Measurements from ENCODE around the gene PIK3AP1.
A peak's percentile ranks its signal among the peaks of the same experiment; 100 is the strongest.
"Not testable (repeated sequence)": the region's sequence is repeated elsewhere in the genome, so short reads cannot be mapped to it uniquely, and the experiment has no call there.

Gene PIK3AP1

DNA sequence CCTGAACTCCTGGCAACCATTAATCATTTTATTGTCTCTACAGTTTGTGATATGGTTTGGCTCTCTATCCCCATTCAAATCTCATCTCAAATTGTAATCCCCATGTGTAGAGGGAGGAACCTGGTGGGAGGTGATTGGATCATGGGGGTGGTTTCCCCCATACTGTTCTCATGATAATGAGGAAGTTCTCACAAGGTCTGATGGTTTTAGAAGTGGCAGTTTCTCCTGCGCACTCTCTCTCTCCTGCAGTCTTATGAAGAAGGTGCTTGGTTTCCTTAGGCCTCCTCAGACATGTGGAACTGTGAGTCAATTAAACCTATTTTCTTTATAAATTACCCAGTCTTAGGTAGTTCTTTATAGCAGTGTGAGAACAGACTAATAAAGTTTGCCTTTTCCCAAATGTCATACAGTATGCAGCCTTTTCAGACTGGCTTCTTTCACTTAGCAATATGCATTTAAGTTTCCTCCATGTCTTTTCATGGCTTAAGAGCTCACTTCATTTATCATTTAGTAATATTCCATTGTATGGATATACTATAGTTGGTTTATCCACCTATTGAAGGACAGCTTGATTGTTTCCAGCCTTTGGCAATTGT, 17.1 kb upstream of the PIK3AP1 start:
- DNase-seq (ENCODE audit: extremely low read depth in 1 of 2, low read depth in 1 of 2), result not testable (repeated sequence)

DNA sequence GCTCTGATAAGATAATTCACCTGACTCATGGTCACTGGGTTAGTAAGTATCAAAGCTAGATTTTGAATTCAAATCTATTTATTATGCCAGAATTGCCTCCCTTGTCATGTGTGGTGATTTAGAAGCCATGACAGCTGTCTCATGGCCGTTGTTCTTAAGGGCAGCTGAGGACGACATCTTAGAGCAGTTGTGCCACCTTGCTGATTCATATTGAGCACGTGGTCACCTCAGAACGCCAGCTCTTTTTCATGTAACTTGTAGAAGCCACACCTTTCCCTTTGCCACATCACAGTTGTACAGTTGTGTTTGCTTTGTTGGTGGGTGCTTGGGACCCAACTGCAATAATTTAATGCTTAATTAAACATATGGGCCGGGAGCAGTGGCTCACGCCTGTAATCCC, 4.3 kb upstream of the PIK3AP1 start:
- DNase-seq (ENCODE audit: extremely low read depth in 1 of 2, low read depth in 1 of 2), result no peak

DNA sequence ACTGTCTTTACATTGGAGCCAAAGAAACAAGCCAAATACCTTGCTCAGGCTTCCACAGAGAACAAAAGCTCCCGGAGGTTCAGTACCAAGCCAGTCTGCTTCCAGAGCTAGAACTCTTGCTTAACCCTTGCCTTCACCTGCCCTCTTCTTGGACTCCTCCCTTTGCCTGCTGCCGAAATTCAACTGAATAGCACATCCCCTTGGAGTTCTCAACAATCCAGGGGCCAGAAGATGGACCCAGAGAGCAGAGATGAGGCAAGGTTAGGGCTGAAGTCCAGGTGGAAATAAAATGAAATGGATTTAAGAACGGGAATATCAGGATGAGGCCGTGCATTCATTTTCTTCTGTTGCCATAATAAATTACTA, 876 bp upstream of the PIK3AP1 start:
- DNase-seq (ENCODE audit: extremely low read depth in 1 of 2, low read depth in 1 of 2), result no peak

DNA sequence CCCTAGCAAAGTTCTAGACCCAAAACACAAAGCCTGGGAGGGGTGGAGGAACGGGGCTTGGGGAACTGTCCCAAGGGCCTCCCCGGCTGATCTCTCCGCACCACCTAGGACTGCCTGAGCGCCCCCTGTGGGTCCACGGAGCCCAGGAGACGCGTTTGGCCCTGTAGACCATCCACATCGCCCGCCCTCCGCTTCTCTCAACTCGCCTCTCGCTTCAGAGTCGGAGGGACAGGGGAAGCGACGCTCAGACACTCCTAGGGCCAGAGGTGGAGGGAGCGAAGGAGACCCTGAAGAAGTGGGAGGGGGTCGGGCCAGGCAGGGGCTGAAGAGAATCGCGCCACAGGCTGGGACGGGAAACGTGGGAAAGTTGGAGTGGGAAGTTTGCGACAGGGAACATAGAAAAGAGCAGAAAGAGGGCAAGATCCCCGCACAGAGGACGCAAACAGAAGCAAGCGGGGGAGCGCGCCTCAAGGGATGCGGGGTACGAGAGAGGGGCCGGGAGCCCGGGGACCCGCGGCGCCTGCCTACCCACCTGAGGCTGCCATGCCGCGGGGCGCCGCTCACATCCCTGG, 378 bp downstream of the PIK3AP1 start:
- peak; percentile 28 to 53 for DNase-seq (ENCODE audit: extremely low read depth in 1 of 2, low read depth in 1 of 2)

DNA sequence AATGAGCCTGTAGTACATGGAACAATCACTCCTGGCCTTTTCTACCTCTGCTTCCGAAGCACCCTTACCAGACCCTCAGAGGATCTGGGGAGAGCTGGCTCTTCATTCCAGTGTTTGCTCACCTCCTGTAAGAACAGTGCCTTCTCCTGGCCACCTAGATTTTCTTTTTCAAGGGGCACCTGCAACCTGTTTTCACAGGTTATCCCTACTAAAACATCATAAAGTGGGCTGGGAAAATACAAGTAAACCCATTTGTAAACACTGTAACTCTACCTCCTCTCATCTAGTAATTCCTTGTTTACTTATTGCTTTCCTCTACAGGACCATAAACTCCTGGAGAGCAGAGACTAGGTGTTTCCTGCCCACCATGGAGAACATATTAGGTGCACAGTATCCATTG, 1.1 kb downstream of the PIK3AP1 start:
- no peak for DNase-seq (ENCODE audit: extremely low read depth in 1 of 2, low read depth in 1 of 2)

DNA sequence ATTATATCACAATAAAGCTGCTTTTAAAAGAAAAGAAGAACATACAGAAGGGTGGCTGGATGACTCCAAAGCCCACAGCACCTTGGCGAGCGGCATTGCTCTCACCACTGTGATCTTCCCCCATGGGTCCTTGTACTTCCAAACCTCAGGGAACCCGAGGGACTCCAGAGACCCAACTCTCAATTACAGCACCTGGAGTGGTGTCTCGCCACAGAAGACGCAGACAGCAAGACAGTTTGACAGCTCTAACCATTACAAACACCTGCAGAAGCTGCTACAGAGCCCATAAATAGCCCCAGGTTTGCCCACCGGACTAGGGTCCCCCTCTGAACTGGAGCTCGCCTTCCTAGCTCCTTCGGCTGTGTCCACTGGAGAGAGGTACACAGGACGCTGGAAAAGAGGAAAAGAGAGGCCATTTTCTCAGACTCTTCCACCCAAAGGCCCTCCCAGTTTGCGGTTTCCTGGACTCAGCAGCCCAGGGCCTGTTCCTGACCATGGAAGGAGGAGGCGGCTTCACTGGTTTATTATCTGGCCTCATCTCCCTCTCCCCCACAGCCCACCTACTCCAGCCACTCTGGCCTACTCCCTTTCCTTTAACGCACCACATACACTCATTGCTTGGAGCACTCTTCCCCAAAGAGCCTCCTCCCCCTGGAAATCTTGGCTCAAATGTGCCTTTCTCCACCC, 1.9 kb downstream of the PIK3AP1 start:
- DNase-seq (ENCODE audit: extremely low read depth in 1 of 2, low read depth in 1 of 2), result no peak

DNA sequence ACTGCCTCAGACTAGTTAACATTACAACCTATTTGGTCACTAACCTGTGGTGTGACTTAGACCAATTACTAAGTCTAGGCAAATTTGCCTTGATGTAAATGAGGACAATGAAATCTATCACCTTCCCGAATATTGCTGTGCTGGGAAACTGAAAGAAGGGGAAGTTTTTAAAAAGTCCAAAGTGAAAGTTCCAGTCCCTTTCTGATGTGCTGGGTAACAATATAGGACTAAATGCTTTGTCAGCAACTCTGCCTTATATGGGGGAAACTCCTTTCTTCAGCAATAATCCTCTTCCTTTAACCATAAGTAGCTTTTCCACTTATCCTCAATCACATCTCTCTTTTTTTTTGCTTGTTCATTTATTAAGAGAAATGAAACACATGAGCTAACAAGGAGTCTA, 3.9 kb downstream of the PIK3AP1 start:
- no peak for DNase-seq (ENCODE audit: extremely low read depth in 1 of 2, low read depth in 1 of 2)

DNA sequence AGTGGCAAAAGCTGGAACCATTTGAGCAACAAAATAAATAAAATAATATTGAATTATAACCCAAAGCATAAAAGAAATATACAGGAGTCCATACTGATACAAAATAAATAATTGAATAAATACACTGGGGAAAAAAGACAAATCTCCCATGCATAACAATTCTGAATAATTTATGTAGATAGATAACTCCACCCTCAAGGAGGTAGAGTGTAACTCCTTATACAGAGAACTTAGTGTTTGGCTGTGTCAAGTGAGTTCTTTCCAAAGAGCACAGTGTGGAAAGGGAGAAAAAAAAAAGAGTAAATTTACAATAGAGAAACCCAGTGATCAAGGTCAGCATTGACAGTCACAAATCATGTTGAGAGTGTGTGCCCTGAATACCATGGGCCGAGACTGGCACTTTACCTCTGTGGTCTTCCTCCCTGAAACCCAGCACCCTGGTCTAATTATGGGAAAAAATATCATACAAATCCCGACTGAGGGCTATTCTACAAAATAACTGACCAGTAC, 5.5 kb downstream of the PIK3AP1 start:
- DNase-seq (ENCODE audit: extremely low read depth in 1 of 2, low read depth in 1 of 2), result no peak

DNA sequence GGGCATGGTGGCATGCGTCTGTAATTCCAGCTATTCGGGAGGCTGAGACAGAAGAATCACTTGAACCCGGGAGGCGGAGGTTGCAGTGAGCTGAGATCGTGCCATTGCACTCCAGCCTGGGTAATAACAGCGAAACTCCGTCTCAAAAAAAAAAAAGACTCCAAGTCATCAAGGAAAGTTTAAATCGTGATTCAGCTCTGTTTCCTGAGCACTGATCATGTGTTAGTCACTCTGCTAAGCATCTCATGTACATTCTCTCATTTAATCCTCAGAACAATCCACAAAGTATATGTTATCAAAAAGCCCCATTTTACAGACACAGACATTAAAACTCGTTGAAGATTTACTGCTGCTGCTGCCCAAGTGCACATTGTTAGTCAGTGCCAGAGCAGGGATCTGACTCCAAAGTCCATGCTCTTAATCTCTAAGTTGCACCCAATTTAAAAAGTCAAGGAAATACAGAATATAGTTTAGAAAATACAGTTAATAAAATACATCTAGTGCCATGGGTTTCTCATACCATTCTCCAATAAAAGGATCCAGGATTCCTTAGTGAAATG, 6.2 kb downstream of the PIK3AP1 start:
- DNase-seq (ENCODE audit: extremely low read depth in 1 of 2, low read depth in 1 of 2), result no peak

DNA sequence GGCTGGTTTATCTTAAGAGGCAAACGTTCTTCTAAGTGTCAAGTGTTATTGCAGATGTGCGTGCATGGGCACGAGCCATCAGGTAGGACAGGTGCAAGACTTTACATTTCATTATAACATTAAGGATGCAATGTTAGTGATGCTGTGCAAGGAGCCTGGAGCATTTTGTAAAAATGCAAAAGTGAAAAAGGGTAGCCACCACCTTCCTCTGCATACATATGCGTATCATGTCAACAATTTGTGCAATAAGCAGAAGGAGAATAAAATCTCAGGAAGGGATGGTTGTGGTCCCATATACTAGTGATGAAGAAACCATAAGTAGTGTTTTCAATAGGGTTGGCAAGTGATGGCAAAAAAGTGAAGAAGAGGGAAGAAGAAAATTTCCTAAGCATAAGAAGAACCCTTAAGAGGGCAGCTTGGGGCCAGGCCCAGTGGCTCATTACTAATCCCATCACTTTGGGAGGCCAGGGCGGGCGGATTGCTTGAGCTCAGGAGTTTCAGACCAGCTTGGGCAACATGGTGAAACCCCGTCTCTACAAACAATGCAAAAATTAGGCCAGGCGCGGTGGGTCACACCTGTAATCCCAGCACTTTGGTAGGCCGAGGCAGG, 7.5 kb downstream of the PIK3AP1 start:
- no peak for DNase-seq (ENCODE audit: extremely low read depth in 1 of 2, low read depth in 1 of 2)

DNA sequence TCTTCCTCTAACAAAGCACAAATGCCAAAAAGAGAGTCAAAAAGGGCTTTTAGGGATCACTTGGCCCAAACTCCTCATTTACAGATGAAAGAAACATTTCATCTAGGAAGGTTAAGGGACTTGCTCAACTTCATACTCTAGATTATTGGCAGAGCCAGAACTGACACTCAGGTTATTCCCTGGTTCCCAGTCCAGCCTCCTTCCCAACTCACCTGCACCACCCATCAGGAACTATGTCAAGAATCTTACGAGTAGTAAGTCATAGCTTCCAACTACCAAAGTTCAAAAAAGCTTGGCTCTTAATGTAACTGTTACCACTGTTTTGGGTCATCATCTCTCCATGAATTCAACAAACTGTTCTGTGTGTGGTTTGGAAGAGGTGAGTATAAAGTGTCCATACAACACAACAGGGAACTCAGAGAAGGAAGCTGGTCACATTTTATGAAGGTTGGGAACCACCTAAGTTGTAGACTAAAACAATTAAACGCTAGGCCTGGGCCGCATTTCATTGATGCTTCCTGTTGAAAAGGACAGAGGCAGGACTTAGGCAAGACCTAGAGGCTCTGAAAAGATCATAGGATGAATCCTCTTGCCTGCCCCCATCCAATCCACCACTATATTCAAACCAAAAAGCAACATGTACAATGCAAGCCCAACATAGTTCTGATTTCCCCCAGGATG, 9.1 kb downstream of the PIK3AP1 start:
- no peak for DNase-seq (ENCODE audit: extremely low read depth in 1 of 2, low read depth in 1 of 2)

DNA sequence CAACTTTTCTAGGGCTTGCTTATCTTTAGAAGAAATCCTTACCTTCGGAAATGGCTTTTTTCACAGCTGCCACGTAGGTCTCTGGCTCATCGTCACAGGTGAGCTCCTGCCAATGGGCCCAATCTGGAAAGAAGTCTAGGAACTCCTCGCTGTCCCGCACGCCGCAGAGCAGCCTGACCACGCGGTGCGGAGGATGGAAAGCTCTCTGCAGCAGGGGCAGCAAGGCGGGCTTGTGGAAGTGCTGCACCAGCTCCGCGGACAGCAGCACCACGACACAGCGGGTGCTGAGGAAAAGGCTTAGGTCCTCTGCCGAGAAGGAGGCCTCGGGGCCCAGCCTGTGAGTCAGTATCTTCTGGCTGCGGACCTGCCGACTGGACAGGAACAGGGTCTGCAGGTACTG, 10.8 kb downstream of the PIK3AP1 start:
- DNase-seq (ENCODE audit: extremely low read depth in 1 of 2, low read depth in 1 of 2), result no peak

DNA sequence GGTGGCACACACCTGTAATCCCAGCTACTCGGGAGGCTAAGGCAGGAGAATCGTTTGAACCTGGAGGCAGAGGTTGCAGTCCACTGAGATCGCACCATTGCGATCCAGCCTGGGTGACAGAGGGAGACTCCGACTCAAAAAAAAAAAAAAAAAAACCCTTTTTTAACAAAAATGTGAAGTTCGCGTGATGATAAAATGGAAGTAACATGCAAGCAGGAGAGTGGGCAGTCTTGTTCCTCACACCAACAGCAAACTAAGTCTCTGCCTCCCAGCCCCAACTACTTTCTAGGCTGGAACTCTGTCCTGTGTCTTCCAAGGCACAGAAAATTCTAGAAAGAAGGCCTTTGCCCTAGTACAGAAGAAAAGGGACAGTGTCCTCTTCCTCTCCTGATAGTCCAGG, 11.3 kb downstream of the PIK3AP1 start:
- no peak for DNase-seq (ENCODE audit: extremely low read depth in 1 of 2, low read depth in 1 of 2)

DNA sequence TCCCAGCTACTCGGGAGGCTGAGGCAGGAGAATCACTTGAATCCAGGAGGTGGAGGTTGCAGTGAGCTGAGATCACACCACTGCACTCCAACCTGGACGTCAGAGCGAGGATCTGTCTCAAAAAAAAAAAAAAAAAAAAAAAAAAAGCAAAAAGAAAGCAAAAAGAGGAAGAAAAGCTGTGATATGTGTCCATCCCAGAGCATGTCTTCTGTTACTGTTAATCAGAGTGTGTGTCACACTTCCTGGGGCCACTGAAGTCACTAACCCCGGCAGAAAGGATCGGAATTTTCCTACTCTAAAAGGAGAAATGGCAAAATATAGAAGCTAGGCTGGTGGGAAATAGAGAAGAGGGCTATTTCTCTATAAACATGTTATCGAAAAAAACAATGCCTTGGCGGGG, 11.9 kb downstream of the PIK3AP1 start:
- no peak for DNase-seq (ENCODE audit: extremely low read depth in 1 of 2, low read depth in 1 of 2)

DNA sequence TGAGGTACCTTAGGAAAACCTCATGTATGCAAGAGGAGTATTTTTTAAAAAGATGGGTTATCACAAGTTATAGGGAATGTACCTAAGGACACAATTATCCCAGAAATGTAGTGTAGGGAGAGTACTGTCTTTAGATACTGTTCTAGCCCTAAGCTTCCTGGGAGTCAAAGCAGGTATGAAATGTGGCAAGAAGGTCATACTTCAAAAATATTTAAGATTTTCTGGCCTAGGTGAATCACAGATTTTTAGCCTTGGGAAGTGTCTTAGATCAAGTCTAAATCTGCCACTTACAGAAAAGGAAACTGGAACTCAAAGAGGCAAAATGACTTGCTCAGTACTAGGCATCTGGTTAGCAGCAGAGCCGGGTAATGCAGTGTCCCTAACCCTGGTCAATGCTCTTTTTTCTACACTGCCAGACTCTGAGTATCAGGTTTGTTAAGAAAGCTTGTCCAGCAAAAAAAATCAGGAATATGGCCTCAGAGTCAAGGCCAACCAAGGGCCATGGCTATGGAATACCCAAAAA, 13.9 kb downstream of the PIK3AP1 start:
- no peak for DNase-seq (ENCODE audit: extremely low read depth in 1 of 2, low read depth in 1 of 2)

DNA sequence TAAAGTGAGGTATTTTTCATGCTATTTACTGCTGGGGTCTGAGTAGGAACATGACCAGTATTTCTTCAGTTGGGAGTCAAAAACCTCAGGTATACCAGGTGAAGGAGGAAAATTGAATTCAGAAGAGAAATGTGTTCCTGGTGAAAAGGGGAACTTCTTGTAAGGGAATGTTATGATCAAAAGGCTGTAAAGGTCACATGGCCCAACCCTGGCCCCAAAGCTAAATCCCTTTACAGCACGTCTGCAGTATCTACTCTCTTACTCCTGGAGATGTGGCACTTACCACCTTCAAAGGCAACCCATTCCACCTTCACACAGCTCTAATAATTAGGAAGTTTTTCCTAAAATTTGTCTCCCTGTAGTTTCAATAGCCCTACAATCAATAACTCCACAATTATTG, 15.2 kb downstream of the PIK3AP1 start:
- no peak for DNase-seq (ENCODE audit: extremely low read depth in 1 of 2, low read depth in 1 of 2)

DNA sequence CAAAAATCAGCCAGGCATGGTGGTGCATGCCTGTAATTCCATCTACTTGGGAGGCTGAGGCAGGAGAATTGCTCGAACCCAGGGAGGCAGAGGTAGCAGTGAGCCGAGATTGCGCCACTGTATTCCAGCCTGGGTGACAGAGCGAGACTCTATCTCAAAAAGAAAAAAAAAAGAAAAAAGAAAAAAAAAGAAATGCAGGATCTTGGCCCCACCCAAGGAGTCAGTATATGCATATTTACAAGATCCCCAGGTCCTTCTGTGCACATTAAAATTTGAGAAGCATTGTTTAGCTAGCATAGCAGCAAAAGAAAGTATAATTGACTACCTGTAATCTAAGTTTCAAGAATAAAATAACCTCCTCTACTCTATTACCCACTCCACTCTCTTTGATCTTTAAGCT, 15.8 kb downstream of the PIK3AP1 start:
- no peak for DNase-seq (ENCODE audit: extremely low read depth in 1 of 2, low read depth in 1 of 2)

DNA sequence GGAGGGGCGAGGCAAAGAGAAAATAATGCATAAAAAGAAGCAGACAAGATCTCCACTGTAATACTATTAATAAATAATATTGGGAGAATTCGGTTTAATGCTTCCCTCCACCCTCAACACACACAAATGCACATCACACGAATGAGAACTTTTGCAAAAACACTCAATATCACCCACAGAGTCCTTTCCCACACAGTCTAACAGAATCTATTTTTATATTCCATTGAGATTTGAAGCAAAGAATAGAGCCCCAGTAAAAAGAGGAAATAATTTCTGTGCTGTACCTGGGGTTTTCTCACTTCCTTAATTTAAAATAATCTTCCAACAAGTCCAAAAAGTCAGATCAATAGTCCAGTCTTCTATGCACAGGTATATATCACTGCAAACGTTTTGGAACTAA, 17.0 kb downstream of the PIK3AP1 start:
- no peak for DNase-seq (ENCODE audit: extremely low read depth in 1 of 2, low read depth in 1 of 2)

DNA sequence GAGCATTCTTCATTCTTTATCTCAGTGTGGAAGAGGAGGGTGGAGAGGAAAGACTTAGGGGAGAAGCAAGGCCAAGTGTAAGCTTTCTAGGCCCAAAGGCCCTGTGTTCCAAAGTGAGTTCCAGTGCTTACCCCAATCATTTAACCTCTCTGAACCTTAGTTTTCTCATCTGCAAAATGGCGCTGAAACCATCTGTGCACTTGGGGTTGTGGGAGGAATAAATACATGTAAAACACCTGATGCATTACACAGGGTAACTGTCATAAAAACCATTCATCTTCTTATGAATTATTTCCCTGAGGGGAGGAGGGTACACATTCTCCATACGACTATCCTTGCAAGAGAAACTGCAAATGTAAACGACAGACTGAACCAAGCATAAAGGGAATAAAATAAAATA, 19.0 kb downstream of the PIK3AP1 start:
- DNase-seq (ENCODE audit: extremely low read depth in 1 of 2, low read depth in 1 of 2), result no peak

DNA sequence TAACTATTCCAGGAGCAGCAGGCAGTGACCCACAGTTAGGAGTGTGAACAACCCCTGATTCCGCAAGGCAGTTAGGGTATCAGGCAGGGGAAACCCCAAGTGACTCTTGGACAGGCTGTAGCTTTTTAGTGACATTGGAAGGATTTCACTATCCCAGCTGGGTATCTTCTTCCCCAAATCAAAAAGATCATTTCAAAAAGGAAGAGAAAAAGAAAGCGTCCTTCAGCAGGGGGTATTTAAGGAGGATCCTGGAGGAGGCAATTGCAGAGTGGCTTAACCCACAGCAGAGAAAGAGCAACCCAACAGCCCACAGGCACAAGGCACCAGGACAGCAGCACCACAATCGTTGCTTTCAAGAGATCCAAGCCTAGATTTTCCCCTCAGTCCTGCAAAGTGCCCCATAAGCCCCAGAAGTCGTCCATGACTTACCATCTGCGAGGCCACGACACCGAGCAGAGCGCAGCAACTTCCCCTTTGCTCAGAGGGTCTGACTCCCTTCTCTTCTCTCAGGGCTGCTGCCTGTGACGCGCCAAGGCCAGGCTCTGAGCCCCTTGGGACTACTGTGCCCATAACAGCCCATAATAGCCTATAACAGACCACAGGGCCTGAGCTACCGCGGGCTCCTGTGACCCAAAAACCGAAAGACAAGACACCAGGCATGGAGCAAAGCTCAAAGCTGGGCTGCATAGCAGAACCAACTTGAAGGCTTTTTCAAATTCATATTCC, 19.8 kb downstream of the PIK3AP1 start:
- DNase-seq (ENCODE audit: extremely low read depth in 1 of 2, low read depth in 1 of 2), result no peak
